Measurements from ENCODE around the gene KIF16B. TPM values are rescaled to one million over a fixed set of nuclear protein-coding genes. Genes with fewer than 3 reads are reported as not detected.

KIF16B gene
- total RNA-seq, 1 donor from 2014 or later: 14.2 TPM

GRCh38 chr20:16537918-16538317 is 35.3 kb downstream of the KIF16B start:
- no peak for DNase-seq (ENCODE audit: low read depth)
- no peak overlapping the region for H3K4me3 ChIP-seq (ENCODE audit: low read depth, low read length)
- no peak for TF ChIP-seq CTCF (conservative IDR thresholded peaks at IDR 0.05; ENCODE audit: low read depth, low read length)

GRCh38 chr20:16537025-16537665 is 36.1 kb downstream of the KIF16B start:
- no peak for DNase-seq (ENCODE audit: low read depth)
- TF ChIP-seq CTCF (conservative IDR thresholded peaks at IDR 0.05; ENCODE audit: low read depth, low read length): no peak
- H3K4me3 ChIP-seq (ENCODE audit: low read depth, low read length): no peak overlapping the region

- no peak overlapping the region for H3K4me3 ChIP-seq (ENCODE audit: low read depth, low read length)
- no peak for DNase-seq (ENCODE audit: low read depth)
- TF ChIP-seq CTCF (conservative IDR thresholded peaks at IDR 0.05; ENCODE audit: low read depth, low read length): no peak
Observed at GRCh38 chr20:16535277-16535676, 38.0 kb downstream of the KIF16B start.

- no peak for DNase-seq (ENCODE audit: low read depth)
- no peak for TF ChIP-seq CTCF (conservative IDR thresholded peaks at IDR 0.05; ENCODE audit: low read depth, low read length)
- no peak overlapping the region for H3K4me3 ChIP-seq (ENCODE audit: low read depth, low read length)
Observed at GRCh38 chr20:16533502-16533901, 39.7 kb downstream of the KIF16B start.

- H3K4me3 ChIP-seq (ENCODE audit: low read depth, low read length): no peak overlapping the region
- TF ChIP-seq CTCF (conservative IDR thresholded peaks at IDR 0.05; ENCODE audit: low read depth, low read length): no peak
- DNase-seq (ENCODE audit: low read depth): no peak
Observed at GRCh38 chr20:16531485-16531884, 41.8 kb downstream of the KIF16B start.

GRCh38 chr20:16530201-16530681 is 43.0 kb downstream of the KIF16B start:
- no peak for TF ChIP-seq CTCF (conservative IDR thresholded peaks at IDR 0.05; ENCODE audit: low read depth, low read length)
- no peak for DNase-seq (ENCODE audit: low read depth)
- no peak overlapping the region for H3K4me3 ChIP-seq (ENCODE audit: low read depth, low read length)

- TF ChIP-seq CTCF (conservative IDR thresholded peaks at IDR 0.05; ENCODE audit: low read depth, low read length): no peak
- DNase-seq (ENCODE audit: low read depth): peak; percentile 83
- H3K4me3 ChIP-seq (ENCODE audit: low read depth, low read length): no peak overlapping the region
Observed at GRCh38 chr20:16528078-16528477, 45.2 kb downstream of the KIF16B start.

Measured in epithelial cell of proximal tubule (primary cell).